ENCODE data around the gene GLI2.

GLI2 gene

GRCh38 chr2:120735746-120736170 lies at the start of gene GLI2:
Gene GLI2, plus strand, starts transcription at chr2:120735868. Its CDS starts 61,453 bp downstream, at chr2:120797321.
- no peak for DNase-seq

- DNase-seq, result no peak
These were observed 49.7 kb upstream of the GLI2 start for GRCh38 chr2:120685974-120686297.

GRCh38 chr2:120686511-120687168 lies 49.0 kb upstream of the GLI2 start:
- no peak for DNase-seq

- DNase-seq, result no peak
These were observed 48.5 kb upstream of the GLI2 start for GRCh38 chr2:120687210-120687609.

GRCh38 chr2:120690521-120690920 lies 45.1 kb upstream of the GLI2 start:
- no peak for DNase-seq

GRCh38 chr2:120691410-120691809 lies 44.3 kb upstream of the GLI2 start:
- no peak for DNase-seq

GRCh38 chr2:120692691-120693090 lies 43.0 kb upstream of the GLI2 start:
- no peak for DNase-seq

- DNase-seq, result no peak
These were observed 42.5 kb upstream of the GLI2 start for GRCh38 chr2:120693121-120693520.

GRCh38 chr2:120694034-120694433 lies 41.6 kb upstream of the GLI2 start:
- no peak for DNase-seq

- no peak for DNase-seq
These were observed 38.2 kb upstream of the GLI2 start for GRCh38 chr2:120697471-120697870.

GRCh38 chr2:120699292-120699691 lies 36.4 kb upstream of the GLI2 start:
- DNase-seq, result no peak

GRCh38 chr2:120700659-120701058 lies 35.0 kb upstream of the GLI2 start:
- no peak for DNase-seq

GRCh38 chr2:120701096-120701495 lies 34.6 kb upstream of the GLI2 start:
- DNase-seq, result no peak

- DNase-seq, result no peak
These were observed 34.2 kb upstream of the GLI2 start for GRCh38 chr2:120701499-120701898.

GRCh38 chr2:120702061-120702460 lies 33.6 kb upstream of the GLI2 start:
- no peak for DNase-seq

GRCh38 chr2:120702801-120703200 lies 32.9 kb upstream of the GLI2 start:
- no peak for DNase-seq

- DNase-seq, result no peak
These were observed 32.2 kb upstream of the GLI2 start for GRCh38 chr2:120703330-120703994.

- no peak for DNase-seq
These were observed 31.0 kb upstream of the GLI2 start for GRCh38 chr2:120704696-120705095.

GRCh38 chr2:120707816-120708215 lies 27.9 kb upstream of the GLI2 start:
- DNase-seq, result no peak

GRCh38 chr2:120708944-120709607 lies 26.6 kb upstream of the GLI2 start:
- no peak for DNase-seq

- no peak for DNase-seq
These were observed 26.0 kb upstream of the GLI2 start for GRCh38 chr2:120709608-120710041.

GRCh38 chr2:120710256-120710655 lies 25.4 kb upstream of the GLI2 start:
- no peak for DNase-seq

GRCh38 chr2:120711694-120712093 lies 24.0 kb upstream of the GLI2 start:
- DNase-seq, result no peak

- no peak for DNase-seq
These were observed 23.4 kb upstream of the GLI2 start for GRCh38 chr2:120712180-120712681.
